Mucosa of descending colon (tissue), 3 donors: ENCODE data around the gene PLEKHM3. TPM values are rescaled to one million over a fixed set of nuclear protein-coding genes. Genes with fewer than 3 reads are reported as not detected.
A peak's percentile ranks its signal among the peaks of the same experiment; 100 is the strongest.

ENCODE experiments used
- ATAC-seq: fragments of 200-7000 bp; cut with Tn5 transposase; one replicate; pipeline ENCODE4 v1.9.1; 2020; ENCODE audit warnings: mild to moderate bottlenecking, moderate library complexity
- DNase-seq, 3 donors: peaks; one replicate each; pipeline ENCODE4 v3.0.0-alpha.2; 2020
- H3K36me3 ChIP-seq: fragments of 200-600 bp; one replicate; pipeline ENCODE4 v1.8.0; 2021; ENCODE audit warnings: low read depth, mild to moderate bottlenecking
- H3K4me1 ChIP-seq: fragments of 200-600 bp; one replicate; pipeline ENCODE4 v1.8.0; 2021; ENCODE audit warnings: low read depth, mild to moderate bottlenecking
- H3K4me3 ChIP-seq: fragments of 200-600 bp; one replicate; pipeline ENCODE4 v1.8.0; 2021; ENCODE audit warnings: mild to moderate bottlenecking
- H3K9me3 ChIP-seq: fragments of 200-600 bp; one replicate; pipeline ENCODE4 v1.8.0; 2021; ENCODE audit warnings: mild to moderate bottlenecking
- CTCF ChIP-seq: fragments of 200-600 bp; IDR thresholded peaks from one replicate; pipeline ENCODE4 v1.8.0; 2022; ENCODE audit warnings: antibody characterized with exemption, mild to moderate bottlenecking
- intact Hi-C, 2 donors: fragments of 100-400 bp; cut with DNase I in 1 of 2; cut with micrococcal nuclease in 1 of 2; formaldehyde crosslinking; loops; one replicate each; pipeline versions ENCODE4 v1.11.0 to v1.11.1; 2022; cut with DNase I, micrococcal nuclease
- total RNA-seq, 3 donors: library from RNA; stranded (reverse); fragmentation: NEBNext Ultra II Directional in 2 of 3; extraction: Animal tissue kit (Norgen Biotek cat#: 25700) in 2 of 3; gene quantifications; one replicate each; pipeline versions ENCODE4 v1.2.1 to v1.2.4, GENCODE V29; 2021 to 2023
- donor health status: DM: no; HTN: no; CAD: no; lungs with moderate emphysema.
- donor health status: DM: no; HTN: no; CAD: no.
- donor health status: DM: no; HTN: yes; CAD: no.

Gene PLEKHM3
- total RNA-seq, 3 donors from 2014 or later = 9.7 to 21.1 (median 12.9) TPM

GRCh38 chr2:207819839-207820784 lies 205.2 kb downstream of the PLEKHM3 start:
- intact Hi-C loops = no loop called here
- H3K4me1 ChIP-seq = peaks cover 18% of the 10 kb centered on the region
- ATAC-seq (peak; percentile 93), DNase-seq (peak; percentile 84 to 91 (median 86))
- no peak for TF ChIP-seq CTCF
- no peaks in the 10 kb centered on the region for H3K9me3 ChIP-seq
- H3K4me3 ChIP-seq = no peak overlapping the region
- H3K36me3 ChIP-seq = no peaks in the 10 kb centered on the region

GRCh38 chr2:207819021-207819797 lies 206.1 kb downstream of the PLEKHM3 start:
- H3K9me3 ChIP-seq = no peaks in the 10 kb centered on the region
- TF ChIP-seq CTCF = no peak
- H3K4me3 ChIP-seq = no peak overlapping the region
- H3K36me3 ChIP-seq = no peaks in the 10 kb centered on the region
- intact Hi-C loops = no loop called here
- DNase-seq (peak in 1 of 3 donors; percentile 52), ATAC-seq (peak; percentile 13)
- H3K4me1 ChIP-seq = peaks cover 18% of the 10 kb centered on the region

- no peaks in the 10 kb centered on the region for H3K9me3 ChIP-seq
- DNase-seq = no peak
- no peak overlapping the region for H3K4me3 ChIP-seq
- no peaks in the 10 kb centered on the region for H3K36me3 ChIP-seq
- no peak for TF ChIP-seq CTCF
- peaks cover 28% of the 10 kb centered on the region for H3K4me1 ChIP-seq
- intact Hi-C loops = no loop called here
- no peak for ATAC-seq
These were observed 208.8 kb downstream of the PLEKHM3 start for GRCh38 chr2:207816546-207816945.

GRCh38 chr2:207815254-207815653 lies 210.1 kb downstream of the PLEKHM3 start:
- ATAC-seq (no peak), DNase-seq (no peak)
- intact Hi-C loops = no loop called here
- peaks cover 33% of the 10 kb centered on the region for H3K4me1 ChIP-seq
- no peaks in the 10 kb centered on the region for H3K36me3 ChIP-seq
- TF ChIP-seq CTCF = no peak
- H3K9me3 ChIP-seq = no peaks in the 10 kb centered on the region
- no peak overlapping the region for H3K4me3 ChIP-seq

GRCh38 chr2:207813942-207814341 lies 211.4 kb downstream of the PLEKHM3 start:
- Histone ChIP-seq H3K36me3 (no peaks in the 10 kb centered on the region), H3K4me1 (peaks cover 35% of the 10 kb centered on the region), H3K9me3 (no peaks in the 10 kb centered on the region), H3K4me3 (no peak overlapping the region)
- TF ChIP-seq CTCF = no peak
- ATAC-seq (no peak), DNase-seq (no peak)
- intact Hi-C loops = no loop called here
